SW480 (cell line): ENCODE measurements around the gene UGCG.
"Not testable (repeated sequence)": the region's sequence is repeated elsewhere in the genome, so short reads cannot be mapped to it uniquely, and the experiment has no call there.

Experiments used
- DNase-seq: peaks from one replicate; pipeline ENCODE4 v3.0.0-alpha.2; 2016; ENCODE audit warnings: low spot score

UGCG gene

GRCh38 chr9:111895996-111896941 lies at the start of gene UGCG:
Gene UGCG, plus strand, starts transcription at chr9:111896814. Its CDS starts 402 bp downstream, at chr9:111897216.
- peak; percentile 90 for DNase-seq

GRCh38 chr9:111851553-111851952 lies 45.1 kb upstream of the UGCG start:
- DNase-seq: peak; percentile 57

- no peak for DNase-seq
These were observed 44.3 kb upstream of the UGCG start for GRCh38 chr9:111852291-111852690.

- DNase-seq: no peak
These were observed 43.2 kb upstream of the UGCG start for GRCh38 chr9:111853450-111853827.

- DNase-seq: no peak
These were observed 41.8 kb upstream of the UGCG start for GRCh38 chr9:111854799-111855198.

GRCh38 chr9:111857555-111858211 lies 38.9 kb upstream of the UGCG start:
- DNase-seq: no peak

- no peak for DNase-seq
These were observed 36.2 kb upstream of the UGCG start for GRCh38 chr9:111860443-111860842.

GRCh38 chr9:111863636-111864035 lies 33.0 kb upstream of the UGCG start:
- no peak for DNase-seq

- no peak for DNase-seq
These were observed 29.6 kb upstream of the UGCG start for GRCh38 chr9:111866976-111867375.

GRCh38 chr9:111868475-111868874 lies 28.1 kb upstream of the UGCG start:
- DNase-seq: no peak

- DNase-seq: no peak
These were observed 25.7 kb upstream of the UGCG start for GRCh38 chr9:111870774-111871498.

GRCh38 chr9:111871499-111871855 lies 25.1 kb upstream of the UGCG start:
- no peak for DNase-seq

- no peak for DNase-seq
These were observed 23.7 kb upstream of the UGCG start for GRCh38 chr9:111872886-111873285.

- no peak for DNase-seq
These were observed 22.7 kb upstream of the UGCG start for GRCh38 chr9:111873901-111874300.

- no peak for DNase-seq
These were observed 22.1 kb upstream of the UGCG start for GRCh38 chr9:111874500-111874899.

- DNase-seq: not testable (repeated sequence)
These were observed 21.3 kb upstream of the UGCG start for GRCh38 chr9:111875291-111875690.

GRCh38 chr9:111875691-111876090 lies 20.9 kb upstream of the UGCG start:
- not testable (repeated sequence) for DNase-seq

- DNase-seq: no peak
These were observed 20.4 kb upstream of the UGCG start for GRCh38 chr9:111876179-111876578.

GRCh38 chr9:111877420-111877819 lies 19.2 kb upstream of the UGCG start:
- DNase-seq: no peak

- no peak for DNase-seq
These were observed 17.7 kb upstream of the UGCG start for GRCh38 chr9:111878946-111879345.

- no peak for DNase-seq
These were observed 9.5 kb upstream of the UGCG start for GRCh38 chr9:111886983-111887718.

- no peak for DNase-seq
These were observed 6.3 kb upstream of the UGCG start for GRCh38 chr9:111890334-111890733.
